PC-9 (cell line): ENCODE results near the gene FASTK. TPM values are rescaled to one million over a fixed set of nuclear protein-coding genes. Genes with fewer than 3 reads are reported as not detected.

Experiments
- BruUV-seq: library from RNA; stranded (reverse); fragments of 400-500 nt; replicated peaks from 2 replicates; lab custom pipeline; 2021; lab: Mats Ljungman, UMichigan
- CTCF ChIA-PET: fragments of 300-600 bp; sonication (Branson Sonifier 250); formaldehyde crosslinking; loops from one replicate; lab custom pipeline; 2022; ENCODE audit warnings: antibody characterized with exemption; lab: Charles Lee
- POLR2A ChIA-PET: fragments of 300-600 bp; sonication (Branson Sonifier 250); formaldehyde crosslinking; loops from one replicate; lab custom pipeline; 2022; ENCODE audit warnings: antibody characterized with exemption; ENCODE audit not compliant: unreplicated experiment; lab: Charles Lee
- DNase-seq, 2 experiments: peaks; one replicate each; pipeline versions ENCODE4 v3.0.0 to v3.0.0-alpha.2; 2015 to 2022; ENCODE audit warnings: mixed read lengths in 1 of 2
- H2AFZ ChIP-seq: fragments of 200-600 bp; sonication (generic); 2 replicates; pipeline ENCODE4 v1.8.1; 2017; ENCODE audit warnings: antibody characterized with exemption
- H3F3A ChIP-seq: fragments of 200-600 bp; sonication (generic); 2 replicates; pipeline ENCODE4 v1.8.1; 2017; ENCODE audit warnings: antibody characterized with exemption, mild to moderate bottlenecking, low read depth; ENCODE audit not compliant: insufficient read depth
- H3K27ac ChIP-seq: fragments of 200-600 bp; sonication (generic); 2 replicates; pipeline ENCODE4 v1.6.1; 2016; ENCODE audit warnings: mixed run types
- H3K27me3 ChIP-seq: fragments of 200-600 bp; sonication (generic); 2 replicates; pipeline ENCODE4 v1.6.1; 2016; ENCODE audit warnings: low read depth, mixed run types; ENCODE audit not compliant: insufficient read depth
- H3K36me3 ChIP-seq: fragments of 200-600 bp; sonication (generic); 2 replicates; pipeline ENCODE4 v1.6.1; 2016; ENCODE audit warnings: low read depth, mixed run types
- H3K4me1 ChIP-seq: fragments of 200-600 bp; sonication (generic); replicated peaks from 2 replicates; pipeline ENCODE4 v1.6.1; 2016; ENCODE audit warnings: mixed run types; ENCODE audit not compliant: insufficient read depth
- H3K4me2 ChIP-seq: fragments of 200-600 bp; sonication (generic); 2 replicates; pipeline ENCODE4 v1.6.1; 2017; ENCODE audit warnings: mixed run types
- H3K4me3 ChIP-seq: fragments of 200-600 bp; sonication (generic); 2 replicates; pipeline ENCODE4 v1.6.1; 2016; ENCODE audit warnings: mixed run types
- H3K79me2 ChIP-seq: fragments of 200-600 bp; sonication (generic); 2 replicates; pipeline ENCODE4 v1.6.1; 2017; ENCODE audit warnings: low read depth, mixed run types
- H3K9me2 ChIP-seq: fragments of 200-600 bp; sonication (generic); 2 replicates; pipeline ENCODE4 v1.8.1; 2017; ENCODE audit warnings: mild to moderate bottlenecking; ENCODE audit not compliant: insufficient read depth
- H3K9me3 ChIP-seq: fragments of 200-600 bp; sonication (generic); 2 replicates; pipeline ENCODE4 v1.8.1; 2016; ENCODE audit warnings: low read depth; ENCODE audit not compliant: insufficient read depth
- H4K20me1 ChIP-seq: fragments of 200-600 bp; sonication (generic); 2 replicates; pipeline ENCODE4 v1.8.1; 2017; ENCODE audit not compliant: insufficient read depth
- CTCF ChIP-seq: fragments of 200-600 bp; sonication (generic); conservative IDR thresholded peaks from 2 replicates; pipeline ENCODE4 v1.6.1; 2017; ENCODE audit warnings: mixed run types, antibody characterized with exemption, mild to moderate bottlenecking, moderate library complexity
- EZH2 ChIP-seq: fragments of 200-600 bp; sonication (generic); IDR thresholded peaks from 2 replicates; pipeline ENCODE4 v1.8.0; 2017; ENCODE audit warnings: antibody characterized with exemption, low read depth
- intact Hi-C: fragments of 100-400 bp; cut with micrococcal nuclease; formaldehyde crosslinking; loops from one replicate; pipeline ENCODE4 v1.10.0; 2022; ENCODE audit not compliant: unreplicated experiment
- total RNA-seq: library from RNA; stranded (reverse); gene quantifications from 2 replicates; pipeline ENCODE4 v1.2.3, GENCODE V29; 2021

Gene FASTK
- total RNA-seq, 1 experiment from 2014 or later, result 104 TPM

GRCh38 chr7:151110941-151111645 lies 30.5 kb upstream of the FASTK start:
- no TSS peak for BruUV-seq

GRCh38 chr7:151110236-151110940 lies 29.8 kb upstream of the FASTK start:
- peaks cover 17% of the 10 kb centered on the region for H3K79me2 ChIP-seq
- H3K9me2 ChIP-seq, result no peaks in the 10 kb centered on the region
- BruUV-seq, result no TSS peak
- POLR2A ChIA-PET, result no interaction called here
- H3K27ac ChIP-seq, result no peak overlapping the region
- no peak overlapping the region for H2AFZ ChIP-seq
- H3K4me2 ChIP-seq, result no peak overlapping the region
- intact Hi-C loops, result loop anchor here (5.0 to 10.0 kb wide), 4 partner anchors 117 to 788 kb away; partner anchors contain the start of genes ABCF2, ACTR3C and LRRC61
- H3K9me3 ChIP-seq, result no peaks in the 10 kb centered on the region
- CTCF ChIA-PET, result interaction anchor here (0.6 to 1.2 kb wide), 2 partner anchors 23 to 117 kb away, joined by 3 to 4 read pairs; partner anchors contain the start of gene ABCF2
- DNase-seq, result no peak
- H3K27me3 ChIP-seq, result no peaks in the 10 kb centered on the region
- TF ChIP-seq EZH2 (no peak), CTCF (no peak)
- H3K4me3 ChIP-seq, result no peak overlapping the region
- H3K36me3 ChIP-seq, result no peaks in the 10 kb centered on the region
- H3K4me1 ChIP-seq, result peaks cover 21% of the 10 kb centered on the region
- peaks cover 38% of the 10 kb centered on the region for H3F3A ChIP-seq
- H4K20me1 ChIP-seq, result peaks cover 59% of the 10 kb centered on the region

More at GRCh38 chr7:151110941-151111645, 30.5 kb upstream of the FASTK start:
- Histone ChIP-seq H4K20me1 (peaks cover 64% of the 10 kb centered on the region), H2AFZ (no peak overlapping the region), H3K9me3 (no peaks in the 10 kb centered on the region), H3K4me3 (no peak overlapping the region), H3K27me3 (no peaks in the 10 kb centered on the region), H3K27ac (no peak overlapping the region), H3K36me3 (no peaks in the 10 kb centered on the region), H3K79me2 (peaks cover 23% of the 10 kb centered on the region), H3F3A (peaks cover 38% of the 10 kb centered on the region), H3K4me1 (peaks cover 26% of the 10 kb centered on the region), H3K4me2 (no peak overlapping the region), H3K9me2 (no peaks in the 10 kb centered on the region)
- ChIA-PET CTCF (interaction anchor here (0.6 to 1.2 kb wide), 3 partner anchors 24 to 192 kb away, joined by 3 to 13 read pairs (median 4); partner anchors contain the start of gene ABCF2), POLR2A (no interaction called here)
- TF ChIP-seq CTCF (peak; percentile 92), EZH2 (no peak)
- peak; percentile 52 to 82 for DNase-seq
- intact Hi-C loops, result loop anchor here (1.0 to 10.0 kb wide), 6 partner anchors 116 to 789 kb away; partner anchors contain the start of genes ABCF2, ACTR3C and LRRC61
